ENCODE results near the gene WDR90. TPM values are rescaled to one million over a fixed set of nuclear protein-coding genes. Genes with fewer than 3 reads are reported as not detected.

The WDR90 gene
- total RNA-seq, 2 experiments from 2014 or later = 65.9 to 66.9 TPM

DNA sequence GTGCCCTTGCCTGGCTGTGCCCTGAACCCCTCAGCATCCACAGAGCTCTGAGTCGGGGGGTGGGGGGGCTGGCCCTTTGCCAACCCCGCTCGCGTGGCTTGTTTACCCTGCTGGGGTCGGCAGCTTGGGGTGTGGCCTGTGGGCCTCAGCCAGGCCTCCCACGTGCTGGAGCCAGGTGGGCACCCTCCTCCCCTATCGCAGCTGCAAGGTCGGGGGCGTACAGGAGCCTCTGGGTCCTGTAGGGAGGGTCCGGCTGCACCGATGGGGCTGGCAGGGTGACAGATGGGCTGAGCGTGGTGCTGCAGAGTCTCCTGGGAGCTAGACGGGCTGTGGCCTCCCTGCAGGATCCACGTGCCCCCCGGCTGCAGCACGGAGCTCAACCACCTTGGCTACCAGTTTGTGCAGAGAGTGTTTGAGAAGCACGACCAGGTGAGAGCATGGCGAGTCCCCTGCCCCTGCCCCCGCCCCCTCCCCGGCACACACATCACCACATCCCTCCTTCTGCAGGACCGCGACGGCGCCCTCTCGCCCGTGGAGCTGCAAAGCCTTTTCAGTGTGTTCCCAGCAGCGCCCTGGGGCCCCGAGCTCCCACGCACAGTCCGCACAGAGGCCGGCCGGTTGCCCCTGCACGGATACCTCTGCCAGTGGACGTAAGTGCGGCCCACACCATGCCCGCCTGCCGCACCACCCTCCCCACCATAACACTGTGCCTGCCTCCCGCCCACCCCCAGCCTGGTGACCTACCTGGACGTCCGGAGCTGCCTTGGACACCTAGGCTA, 22.4 kb downstream of the WDR90 start:
- H3K36me3 Mint-ChIP-seq (ENCODE audit: low read depth) = peaks cover 14% of the 10 kb centered on the region
- H3K27me3 Mint-ChIP-seq (ENCODE audit: low read depth) = peaks cover 3% of the 10 kb centered on the region
- no peak for DNase-seq
- no peak overlapping the region for H3K27ac Mint-ChIP-seq
- intact Hi-C loops (cut with micrococcal nuclease) = no loop called here
- no peak overlapping the region for H3K4me3 Mint-ChIP-seq
- CTCF ChIA-PET = no interaction called here
- H3K4me1 Mint-ChIP-seq (ENCODE audit: low read depth) = peaks cover 18% of the 10 kb centered on the region
- no peaks in the 10 kb centered on the region for H3K9me3 Mint-ChIP-seq

DNA sequence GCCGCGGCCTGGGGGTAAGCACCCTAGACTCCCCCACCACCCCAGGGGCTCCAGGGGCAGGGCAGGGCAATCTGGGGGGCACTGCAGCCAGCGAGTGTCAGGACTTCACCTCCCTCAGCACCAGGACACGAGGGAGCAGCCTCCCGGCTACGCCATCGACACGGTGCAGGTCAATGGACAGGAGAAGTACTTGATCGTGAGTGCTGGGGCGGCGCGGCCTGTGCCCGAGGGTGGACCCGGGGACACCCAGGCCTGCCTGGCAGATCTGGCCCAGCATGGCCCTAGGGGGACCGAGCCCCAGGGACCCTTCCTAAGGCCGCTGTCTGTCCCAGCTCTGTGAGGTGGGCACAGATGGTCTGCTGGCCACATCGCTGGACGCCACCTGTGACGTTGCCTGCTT, 23.2 kb downstream of the WDR90 start:
- CTCF ChIA-PET = interaction anchor here (1.1 kb wide), 1 partner anchor 116 kb away, joined by 3 read pairs; the partner anchor contains the start of genes CHTF18 and RPUSD1
- Mint-ChIP-seq H3K9me3 (no peaks in the 10 kb centered on the region), H3K4me1 (ENCODE audit: low read depth) (peaks cover 24% of the 10 kb centered on the region)

DNA sequence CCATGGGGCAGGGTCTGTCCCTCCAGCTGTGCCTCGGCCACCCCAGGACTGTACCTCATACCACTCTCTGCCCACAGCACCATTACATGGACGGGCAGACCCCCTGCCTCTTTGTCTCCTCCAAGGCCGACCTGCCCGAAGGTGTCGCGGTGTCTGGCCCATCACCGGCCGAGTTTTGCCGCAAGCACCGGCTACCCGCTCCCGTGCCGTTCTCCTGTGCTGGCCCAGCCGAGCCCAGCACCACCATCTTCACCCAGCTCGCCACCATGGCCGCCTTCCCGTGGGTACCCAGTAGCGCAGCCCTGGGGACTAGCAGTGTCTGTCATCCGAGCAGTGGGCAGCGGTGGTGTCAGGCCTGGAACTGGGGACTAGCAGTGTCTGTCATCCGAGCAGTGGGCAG, 23.7 kb downstream of the WDR90 start:
- no peak overlapping the region for H3K4me3 Mint-ChIP-seq
- H3K4me1 Mint-ChIP-seq (ENCODE audit: low read depth) = peaks cover 20% of the 10 kb centered on the region
- peaks cover 14% of the 10 kb centered on the region for H3K36me3 Mint-ChIP-seq (ENCODE audit: low read depth)
- no peak overlapping the region for H3K27ac Mint-ChIP-seq
- H3K9me3 Mint-ChIP-seq = no peaks in the 10 kb centered on the region
- CTCF ChIA-PET = interaction anchor here (1.1 kb wide), 1 partner anchor 116 kb away, joined by 3 read pairs; the partner anchor contains the start of genes CHTF18 and RPUSD1
- intact Hi-C loops (cut with micrococcal nuclease) = no loop called here
- peaks cover 3% of the 10 kb centered on the region for H3K27me3 Mint-ChIP-seq (ENCODE audit: low read depth)
- no peak for DNase-seq

More for the DNA sequence above, 23.2 kb downstream of the WDR90 start:
- Mint-ChIP-seq H3K27me3 (ENCODE audit: low read depth) (peaks cover 3% of the 10 kb centered on the region), H3K4me3 (no peak overlapping the region), H3K27ac (no peak overlapping the region), H3K36me3 (ENCODE audit: low read depth) (peaks cover 14% of the 10 kb centered on the region)
- DNase-seq = no peak
- intact Hi-C loops (cut with micrococcal nuclease) = no loop called here

DNA sequence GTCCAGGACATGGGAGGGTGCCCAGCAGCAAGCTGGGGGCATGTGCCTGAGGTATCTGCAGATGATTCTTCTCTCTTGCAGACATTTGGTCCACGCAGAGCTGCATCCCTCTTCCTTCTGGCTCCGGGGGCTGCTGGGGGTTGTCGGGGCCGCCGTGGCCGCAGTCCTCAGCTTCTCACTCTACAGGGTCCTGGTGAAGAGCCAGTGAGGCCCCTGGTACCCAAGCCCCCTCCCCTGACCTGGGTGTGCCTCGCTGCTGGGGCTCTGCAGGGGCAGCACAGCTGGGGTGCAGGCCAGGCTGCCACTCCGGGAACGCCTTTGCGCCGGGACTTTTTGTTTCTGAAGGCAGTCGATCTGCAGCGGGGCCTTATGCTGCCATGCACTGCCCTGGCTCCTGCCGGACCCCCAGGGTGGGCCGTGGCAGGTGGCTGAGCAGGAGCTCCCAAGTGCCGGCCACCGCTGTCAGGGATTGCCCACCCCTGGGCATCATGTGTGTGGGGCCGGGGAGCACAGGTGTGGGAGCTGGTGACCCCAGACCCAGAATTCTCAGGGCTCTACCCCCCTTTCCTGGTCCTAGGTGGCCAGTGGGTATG, 24.3 kb downstream of the WDR90 start:
- H3K4me1 Mint-ChIP-seq (ENCODE audit: low read depth) = peaks cover 20% of the 10 kb centered on the region
- H3K27me3 Mint-ChIP-seq (ENCODE audit: low read depth) = peaks cover 3% of the 10 kb centered on the region
- H3K27ac Mint-ChIP-seq = no peak overlapping the region
- intact Hi-C loops (cut with micrococcal nuclease) = no loop called here
- CTCF ChIA-PET = interaction anchor here (1.1 kb wide), 1 partner anchor 115 kb away, joined by 3 read pairs; the partner anchor contains the start of genes CHTF18 and RPUSD1
- peaks cover 12% of the 10 kb centered on the region for H3K36me3 Mint-ChIP-seq (ENCODE audit: low read depth)
- no peak for DNase-seq
- no peaks in the 10 kb centered on the region for H3K9me3 Mint-ChIP-seq
- no peak overlapping the region for H3K4me3 Mint-ChIP-seq

DNA sequence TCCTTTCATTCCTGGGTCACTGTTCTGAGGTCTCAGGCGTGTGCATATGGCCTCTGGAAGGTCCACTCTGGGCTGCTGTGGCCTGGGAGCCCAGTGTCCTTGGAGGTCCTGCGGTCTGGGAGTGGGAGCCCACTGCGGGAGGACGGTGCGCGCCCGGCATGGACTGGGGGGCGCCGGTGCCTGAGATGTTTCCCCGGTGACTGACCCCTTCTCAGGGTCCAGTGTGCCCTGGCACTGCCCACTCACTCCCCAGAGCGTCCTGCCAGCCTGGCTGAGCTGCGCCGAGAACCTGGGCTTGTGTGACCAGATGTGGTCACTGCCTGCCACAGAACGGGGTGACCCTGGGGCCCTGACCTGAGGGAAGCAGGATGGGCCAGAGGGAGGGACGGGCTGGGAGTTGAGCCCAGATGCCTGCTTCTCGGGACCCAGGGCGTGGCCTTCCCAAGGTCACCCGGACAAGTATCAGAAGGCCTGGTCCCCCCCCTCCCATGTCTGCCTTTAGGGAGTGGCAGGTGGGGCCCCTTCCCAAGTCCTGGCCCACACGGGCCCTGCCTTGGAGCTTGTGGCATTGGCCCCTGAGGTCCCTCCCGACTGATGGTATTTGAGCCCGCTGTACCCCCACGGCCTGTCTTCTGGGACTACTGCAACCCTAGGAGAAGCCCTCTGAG, 25.2 kb downstream of the WDR90 start:
- Mint-ChIP-seq H3K4me1 (ENCODE audit: low read depth) (peaks cover 16% of the 10 kb centered on the region), H3K4me3 (no peak overlapping the region), H3K27ac (no peak overlapping the region), H3K27me3 (ENCODE audit: low read depth) (peaks cover 3% of the 10 kb centered on the region), H3K36me3 (ENCODE audit: low read depth) (peaks cover 12% of the 10 kb centered on the region), H3K9me3 (no peaks in the 10 kb centered on the region)
- intact Hi-C loops (cut with micrococcal nuclease) = no loop called here
- no peak for DNase-seq
- CTCF ChIA-PET = no interaction called here

DNA sequence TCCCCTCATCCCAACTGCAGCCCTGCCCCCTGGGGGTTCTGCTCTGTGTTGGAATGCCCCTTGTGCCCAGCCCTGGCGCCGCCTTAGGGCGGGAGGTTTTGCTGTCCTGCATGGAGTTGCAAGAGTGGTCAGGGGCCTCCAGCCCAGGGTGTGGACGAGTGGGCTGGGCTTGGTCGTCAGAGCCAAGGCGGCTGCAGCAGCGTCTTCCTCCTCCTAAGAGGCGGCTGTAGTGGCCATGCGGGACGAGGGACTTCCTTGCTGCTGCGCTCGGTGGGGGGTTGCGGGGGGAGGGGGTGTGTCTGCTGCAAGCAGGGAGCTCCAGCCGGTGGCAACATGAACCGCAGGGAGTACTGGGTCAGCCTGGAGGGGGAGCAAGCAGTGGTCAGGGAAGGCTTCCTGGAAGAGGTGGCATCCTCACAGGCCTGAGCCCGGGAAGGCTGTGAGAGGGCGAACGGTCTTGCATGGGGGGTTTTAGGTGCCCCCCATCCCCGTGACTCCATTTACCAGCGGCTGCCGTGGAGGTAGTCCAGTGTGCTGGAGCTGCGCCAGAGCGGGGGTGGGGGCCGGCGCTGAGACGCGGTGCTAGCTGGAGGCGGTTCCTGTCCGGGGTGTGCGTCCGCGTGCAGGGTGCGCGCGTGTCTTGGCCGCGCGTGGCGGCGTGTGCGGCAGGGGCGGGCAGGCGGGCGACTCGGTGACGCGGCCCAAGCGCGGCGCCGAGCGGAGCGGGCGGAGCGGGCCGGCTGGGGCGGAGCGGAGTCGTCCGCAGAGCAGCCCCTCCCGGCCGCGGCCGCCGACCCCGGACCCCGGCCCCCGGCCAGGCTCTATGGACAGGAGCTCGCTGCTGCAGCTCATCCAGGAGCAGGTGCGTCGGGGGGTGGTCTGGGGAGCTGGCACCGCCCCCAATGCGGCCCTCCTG, 26.1 kb downstream of the WDR90 start, which contains the start of gene RHBDL1:
RHBDL1 (plus strand) TSS at position 704 of the 916 bp plus-strand sequence; CDS start at position 824, 120 bp downstream.
- intact Hi-C loops (cut with micrococcal nuclease) = no loop called here
- no peak for DNase-seq
- Mint-ChIP-seq H3K4me3 (peak within 1 kb of the TSS; percentile 18), H3K36me3 (ENCODE audit: low read depth) (peaks cover 8% of the 10 kb centered on the region), H3K9me3 (no peaks in the 10 kb centered on the region), H3K4me1 (ENCODE audit: low read depth) (peaks cover 13% of the 10 kb centered on the region), H3K27ac (no peak within 1 kb of the TSS), H3K27me3 (ENCODE audit: low read depth) (peaks cover 3% of the 10 kb centered on the region)
- CTCF ChIA-PET = interaction anchor here (1.5 to 1.6 kb wide), 2 partner anchors 14 to 26 kb away, joined by 3 to 4 read pairs; partner anchors contain the start of gene WDR90

DNA sequence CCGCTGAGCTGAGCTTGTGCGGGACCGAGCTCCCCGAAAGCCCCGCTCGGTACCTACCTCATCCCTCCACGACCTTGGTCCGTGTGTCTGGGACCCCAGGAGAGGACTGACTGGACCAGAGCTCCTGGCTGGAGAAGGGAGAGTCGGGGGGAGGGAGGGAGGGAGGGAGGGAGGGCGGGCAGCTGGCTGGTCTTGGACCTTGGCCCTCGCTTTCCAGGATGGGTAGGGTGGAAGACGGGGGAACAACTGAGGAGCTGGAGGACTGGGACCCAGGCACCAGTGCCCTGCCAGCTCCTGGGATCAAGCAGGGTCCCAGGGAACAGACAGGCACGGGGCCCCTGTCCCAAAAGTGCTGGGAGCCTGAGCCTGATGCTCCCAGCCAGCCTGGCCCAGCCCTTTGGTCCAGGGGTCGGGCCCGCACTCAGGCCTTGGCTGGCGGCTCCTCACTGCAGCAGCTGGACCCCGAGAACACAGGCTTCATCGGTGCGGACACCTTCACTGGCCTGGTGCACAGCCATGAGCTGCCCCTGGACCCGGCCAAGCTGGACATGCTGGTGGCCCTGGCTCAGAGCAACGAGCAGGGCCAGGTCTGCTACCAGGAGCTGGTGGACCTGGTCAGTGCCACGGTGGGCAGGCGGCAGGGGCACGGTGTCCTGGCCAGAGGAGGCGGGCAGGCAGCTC, 26.9 kb downstream of the WDR90 start:
- DNase-seq = no peak
- Mint-ChIP-seq H3K4me3 (no peak overlapping the region), H3K27me3 (ENCODE audit: low read depth) (peaks cover 3% of the 10 kb centered on the region), H3K9me3 (no peaks in the 10 kb centered on the region), H3K27ac (no peak overlapping the region), H3K4me1 (ENCODE audit: low read depth) (peaks cover 14% of the 10 kb centered on the region), H3K36me3 (ENCODE audit: low read depth) (peaks cover 6% of the 10 kb centered on the region)
- intact Hi-C loops (cut with micrococcal nuclease) = no loop called here
- CTCF ChIA-PET = interaction anchor here (1.0 to 1.6 kb wide), 3 partner anchors 8 to 26 kb away, joined by 3 to 4 read pairs (median 3); partner anchors contain the start of genes RHOT2 and WDR90

DNA sequence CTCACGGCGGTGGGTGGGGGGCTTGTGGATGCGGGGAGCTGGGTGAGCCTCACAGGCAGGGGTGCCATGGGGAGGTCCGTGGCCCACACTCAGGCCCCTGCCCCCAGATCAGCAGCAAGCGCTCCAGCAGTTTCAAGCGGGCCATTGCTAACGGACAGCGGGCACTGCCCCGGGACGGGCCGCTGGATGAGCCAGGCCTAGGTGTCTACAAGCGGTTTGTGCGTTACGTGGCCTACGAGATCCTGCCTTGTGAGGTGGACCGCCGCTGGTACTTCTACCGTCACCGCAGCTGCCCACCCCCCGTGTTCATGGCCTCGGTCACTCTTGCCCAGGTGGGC, 27.4 kb downstream of the WDR90 start:
- DNase-seq = no peak
- intact Hi-C loops (cut with micrococcal nuclease) = no loop called here
- Mint-ChIP-seq H3K36me3 (ENCODE audit: low read depth) (peaks cover 6% of the 10 kb centered on the region), H3K4me1 (ENCODE audit: low read depth) (peaks cover 19% of the 10 kb centered on the region), H3K27me3 (ENCODE audit: low read depth) (peaks cover 3% of the 10 kb centered on the region), H3K27ac (no peak overlapping the region), H3K4me3 (no peak overlapping the region), H3K9me3 (no peaks in the 10 kb centered on the region)
- CTCF ChIA-PET = interaction anchor here (1.0 to 1.6 kb wide), 3 partner anchors 9 to 27 kb away, joined by 3 to 4 read pairs (median 3); partner anchors contain the start of genes RHOT2 and WDR90

DNA sequence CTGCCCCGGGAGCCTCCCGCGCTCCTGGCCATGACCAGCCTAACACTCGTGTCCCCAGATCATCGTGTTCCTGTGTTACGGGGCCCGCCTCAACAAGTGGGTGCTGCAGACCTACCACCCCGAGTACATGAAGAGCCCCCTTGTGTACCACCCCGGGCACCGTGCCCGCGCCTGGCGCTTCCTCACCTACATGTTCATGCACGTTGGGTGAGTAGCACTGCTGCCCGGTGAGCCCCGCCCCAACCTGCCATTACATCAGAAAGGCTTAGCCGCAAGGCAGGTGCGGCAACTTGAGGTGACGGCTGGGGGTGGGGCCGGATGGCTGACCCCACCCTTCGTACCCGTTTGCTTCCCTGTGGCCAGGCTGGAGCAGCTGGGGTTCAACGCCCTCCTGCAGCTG, 27.7 kb downstream of the WDR90 start:
- peaks cover 7% of the 10 kb centered on the region for H3K36me3 Mint-ChIP-seq (ENCODE audit: low read depth)
- no peak overlapping the region for H3K4me3 Mint-ChIP-seq
- H3K4me1 Mint-ChIP-seq (ENCODE audit: low read depth) = peaks cover 23% of the 10 kb centered on the region
- no peaks in the 10 kb centered on the region for H3K9me3 Mint-ChIP-seq
- CTCF ChIA-PET = interaction anchor here (1.0 to 1.6 kb wide), 2 partner anchors 9 to 12 kb away, joined by 3 to 4 read pairs; partner anchors contain the start of gene RHOT2
- peaks cover 3% of the 10 kb centered on the region for H3K27me3 Mint-ChIP-seq (ENCODE audit: low read depth)
- DNase-seq = no peak
- no peak overlapping the region for H3K27ac Mint-ChIP-seq
- intact Hi-C loops (cut with micrococcal nuclease) = no loop called here

DNA sequence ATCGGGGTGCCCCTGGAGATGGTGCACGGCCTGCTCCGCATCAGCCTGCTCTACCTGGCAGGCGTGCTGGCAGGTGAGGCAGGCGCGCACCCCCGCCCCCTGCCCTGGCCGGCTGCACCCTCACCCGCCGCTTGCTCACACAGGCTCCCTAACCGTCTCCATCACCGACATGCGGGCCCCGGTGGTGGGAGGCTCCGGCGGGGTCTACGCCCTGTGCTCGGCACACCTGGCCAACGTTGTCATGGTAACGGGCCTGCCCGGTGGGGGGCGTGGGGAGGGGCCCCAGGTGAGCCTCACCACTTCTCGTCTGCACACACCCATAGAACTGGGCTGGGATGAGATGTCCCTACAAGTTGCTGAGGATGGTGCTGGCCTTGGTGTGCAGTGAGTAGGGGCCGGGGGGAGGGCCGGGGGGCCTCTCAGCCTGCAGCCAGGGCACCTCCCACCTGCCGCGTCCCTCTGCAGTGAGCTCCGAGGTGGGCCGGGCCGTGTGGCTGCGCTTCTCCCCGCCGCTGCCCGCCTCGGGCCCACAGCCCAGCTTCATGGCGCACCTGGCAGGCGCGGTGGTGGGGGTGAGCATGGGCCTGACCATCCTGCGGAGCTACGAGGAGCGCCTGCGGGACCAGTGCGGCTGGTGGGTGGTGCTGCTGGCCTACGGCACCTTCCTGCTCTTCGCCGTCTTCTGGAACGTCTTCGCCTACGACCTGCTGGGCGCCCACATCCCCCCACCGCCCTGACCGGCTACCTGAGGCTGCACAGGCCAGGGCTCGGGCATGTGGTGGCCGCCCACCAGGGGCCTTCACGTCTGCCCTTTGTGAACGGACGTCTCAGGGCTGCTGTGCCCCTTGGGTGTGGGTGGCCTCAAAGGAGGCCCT, 28.4 kb downstream of the WDR90 start:
- H3K4me1 Mint-ChIP-seq (ENCODE audit: low read depth) = peaks cover 29% of the 10 kb centered on the region
- no peak overlapping the region for H3K27ac Mint-ChIP-seq
- no peak overlapping the region for H3K4me3 Mint-ChIP-seq
- peaks cover 11% of the 10 kb centered on the region for H3K36me3 Mint-ChIP-seq (ENCODE audit: low read depth)
- DNase-seq = no peak
- H3K27me3 Mint-ChIP-seq (ENCODE audit: low read depth) = peaks cover 3% of the 10 kb centered on the region
- intact Hi-C loops (cut with micrococcal nuclease) = no loop called here
- no peaks in the 10 kb centered on the region for H3K9me3 Mint-ChIP-seq
- CTCF ChIA-PET = interaction anchor here (1.6 kb wide), 1 partner anchor 12 kb away, joined by 4 read pairs; no protein-coding TSS in a partner anchor

Measured in activated naive CD4-positive, alpha-beta T cell treated with anti-CD3 and anti-CD28 coated beads for 36 hours (primary cell).